Amniotic stem cell (primary cell): ENCODE measurements around the gene UTP18.
"Not testable (repeated sequence)": the region's sequence is repeated elsewhere in the genome, so short reads cannot be mapped to it uniquely, and the experiment has no call there.

Experiments
- DNase-seq: peaks from one replicate; lab custom pipeline; 2025; lab: John Stamatoyannopoulos, UW

UTP18 gene

GRCh38 chr17:51260237-51261023 is at the start of gene UTP18:
Gene UTP18, plus strand, starts transcription at chr17:51260546. Its CDS starts 39 bp downstream, at chr17:51260585.
- peak; percentile 95 for DNase-seq

GRCh38 chr17:51214920-51215319 is 45.4 kb upstream of the UTP18 start:
- DNase-seq: no peak

DNA sequence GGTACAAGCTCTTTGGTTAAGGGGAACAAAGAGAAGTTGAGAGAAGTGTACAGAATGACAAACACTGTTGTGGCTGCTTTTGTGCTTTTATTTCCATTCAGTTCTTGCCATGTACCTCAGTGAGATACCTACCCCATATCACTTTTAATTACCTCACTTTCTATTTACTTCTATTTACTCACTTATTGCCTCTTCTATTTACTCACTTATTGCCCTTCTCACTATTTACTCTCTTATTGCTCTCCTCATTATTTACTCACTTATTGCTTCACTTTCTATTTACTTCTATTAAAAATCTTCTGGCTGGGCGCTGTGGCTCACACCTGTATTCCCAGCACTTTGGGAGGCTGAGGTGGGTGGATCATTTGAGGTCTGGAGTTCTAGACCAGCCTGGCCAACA is 42.4 kb upstream of the UTP18 start:
- no peak for DNase-seq

DNA sequence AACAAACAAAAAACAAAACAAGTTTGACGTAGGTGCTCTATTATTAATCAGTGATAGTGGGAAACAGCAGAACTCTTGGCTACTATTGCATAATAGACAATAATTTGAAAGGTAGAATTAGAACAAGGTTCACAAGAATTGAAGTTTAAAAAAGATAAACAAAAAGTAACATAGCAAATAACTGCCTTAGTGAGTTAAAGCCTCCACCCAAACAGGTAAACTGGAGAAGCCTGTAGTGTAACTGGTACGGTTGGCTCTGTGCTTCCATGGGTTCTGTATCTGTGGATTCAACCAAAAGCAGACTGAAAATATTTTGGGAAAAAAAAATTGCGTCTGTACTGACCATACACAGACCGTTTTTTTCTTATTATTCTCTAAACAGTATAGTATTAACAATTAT is 39.0 kb upstream of the UTP18 start:
- DNase-seq: no peak

DNA sequence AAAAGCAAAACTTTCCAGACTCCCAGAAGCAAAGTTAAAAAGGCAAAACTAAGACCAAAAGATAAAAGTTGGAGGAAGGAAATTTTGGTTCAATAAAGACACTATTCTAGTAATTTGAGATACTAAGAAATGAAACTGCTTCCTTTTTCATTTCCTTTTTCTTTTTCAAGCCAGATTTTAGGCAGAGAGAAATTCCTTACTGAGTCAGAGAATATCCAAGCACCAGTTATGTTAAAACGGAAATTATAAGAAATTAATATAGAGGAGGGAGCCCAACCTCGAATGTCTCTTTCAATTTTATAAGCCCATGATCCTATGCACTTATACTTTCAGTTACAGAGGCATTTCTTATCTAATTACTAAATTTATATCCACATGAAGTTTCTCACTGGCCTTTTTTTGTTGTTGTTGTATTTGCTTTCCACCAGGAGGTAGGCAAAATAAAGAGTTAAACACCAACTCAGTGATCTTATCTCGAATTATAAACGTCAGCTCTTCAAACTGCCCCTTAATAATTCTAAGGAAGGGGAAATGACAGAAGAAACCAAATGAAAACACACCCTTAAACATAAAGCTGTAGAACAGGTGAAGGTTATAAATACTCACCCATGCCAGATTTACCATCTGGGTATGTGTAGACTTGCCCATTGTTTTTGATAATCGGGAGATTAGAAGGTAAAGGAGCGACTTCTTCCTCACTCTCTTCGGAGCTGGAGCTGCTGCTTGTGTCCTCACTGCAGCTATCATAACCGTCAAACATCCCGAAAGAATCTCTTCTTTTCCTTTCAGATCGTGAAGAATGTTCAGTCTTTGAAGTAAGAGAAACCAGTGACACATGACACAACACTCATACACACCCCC is 35.7 kb upstream of the UTP18 start:
- no peak for DNase-seq

DNA sequence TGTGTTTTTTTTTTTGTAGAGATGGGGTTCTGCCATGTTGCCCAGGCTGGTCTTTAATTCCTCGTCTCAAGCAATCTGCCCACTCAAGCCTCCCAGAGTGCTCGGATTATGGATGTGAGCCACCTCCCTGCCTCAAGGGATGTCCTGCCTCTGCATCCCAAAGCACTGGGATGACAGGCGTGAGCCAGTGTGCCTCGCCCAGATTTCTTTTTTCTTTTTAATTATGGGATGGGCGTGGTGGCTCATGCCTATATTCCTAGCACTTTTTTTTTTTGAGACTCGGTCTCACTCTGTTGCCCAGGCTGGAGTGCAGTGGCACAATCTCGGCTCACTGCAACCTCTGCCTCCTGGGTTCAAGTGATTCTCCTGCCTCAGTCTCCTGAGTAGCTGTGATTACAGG is 34.8 kb upstream of the UTP18 start:
- DNase-seq: not testable (repeated sequence)

- no peak for DNase-seq
Observed at GRCh38 chr17:51228161-51228560, 32.2 kb upstream of the UTP18 start.

- DNase-seq: no peak
Observed at GRCh38 chr17:51229889-51230288, 30.5 kb upstream of the UTP18 start.

DNA sequence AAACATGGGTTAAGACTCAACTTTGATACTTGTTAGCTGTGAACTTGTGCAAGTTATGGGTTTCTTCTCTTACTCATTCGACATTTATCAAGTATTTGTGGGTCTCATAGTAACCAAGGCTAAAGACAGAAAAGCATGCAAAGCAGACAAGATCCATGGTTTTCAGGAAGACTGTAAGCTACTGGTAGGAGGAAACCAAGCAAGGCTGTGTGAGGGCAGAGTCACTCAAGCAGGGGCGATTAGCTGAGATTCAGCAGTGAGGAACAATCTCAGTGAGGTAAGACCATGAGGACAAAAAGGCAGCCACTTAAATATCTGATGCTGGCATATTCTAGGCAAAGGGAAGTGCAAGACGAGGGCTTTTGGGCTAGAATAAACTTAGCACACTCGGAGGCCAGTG is 30.0 kb upstream of the UTP18 start:
- no peak for DNase-seq

GRCh38 chr17:51231999-51232398 is 28.3 kb upstream of the UTP18 start:
- DNase-seq: no peak

- DNase-seq: no peak
Observed at GRCh38 chr17:51234162-51234561, 26.2 kb upstream of the UTP18 start.

DNA sequence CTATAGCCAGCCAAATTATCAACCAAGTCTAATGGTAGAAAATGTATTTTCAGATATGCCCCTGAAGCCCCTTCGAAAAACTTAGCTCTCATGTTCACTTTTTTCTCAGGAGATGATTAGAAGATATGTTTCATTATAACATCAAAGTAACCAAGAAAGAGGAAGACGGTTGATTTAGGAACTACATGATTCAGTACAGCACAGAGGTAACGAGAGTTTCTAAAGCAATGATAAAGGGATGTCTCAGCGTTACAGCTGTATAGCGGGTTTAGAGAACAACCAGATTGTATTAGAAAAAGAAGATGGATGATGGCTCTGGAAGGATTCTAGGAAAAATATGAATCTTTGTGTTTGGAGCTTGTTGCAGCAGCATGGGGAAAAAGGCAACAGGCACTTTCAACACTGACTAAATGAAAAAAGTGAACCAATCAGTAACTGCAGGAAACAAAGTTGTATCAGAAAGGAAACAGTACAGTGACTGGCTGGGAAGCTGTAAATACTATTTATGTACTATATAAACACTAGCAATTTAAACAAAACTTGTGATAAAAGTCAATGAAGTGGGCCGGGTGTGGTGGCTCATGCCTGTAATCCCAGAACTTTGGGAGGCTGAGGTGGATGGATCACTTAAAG is 22.0 kb upstream of the UTP18 start:
- DNase-seq: no peak

DNA sequence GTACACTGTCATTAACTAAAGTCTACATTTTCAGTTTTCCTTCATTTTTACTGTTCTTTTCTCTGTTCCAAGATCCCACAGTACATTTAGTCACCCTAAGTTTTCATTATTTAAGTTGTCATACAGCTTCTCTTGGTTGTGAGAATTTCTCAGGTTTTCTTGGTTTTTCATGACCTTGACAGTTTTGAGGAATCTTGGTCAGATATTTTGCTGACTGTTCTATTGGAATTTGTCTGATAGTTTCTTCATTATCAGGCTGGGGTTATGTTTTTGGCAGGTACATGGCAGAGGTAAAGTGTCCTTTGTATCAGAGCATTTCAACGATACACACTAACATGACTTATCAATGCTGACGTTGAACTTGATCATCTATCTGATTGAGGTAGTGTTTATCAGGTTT is 20.1 kb upstream of the UTP18 start:
- DNase-seq: no peak

GRCh38 chr17:51244041-51244440 is 16.3 kb upstream of the UTP18 start:
- DNase-seq: no peak

GRCh38 chr17:51245535-51245934 is 14.8 kb upstream of the UTP18 start:
- no peak for DNase-seq

DNA sequence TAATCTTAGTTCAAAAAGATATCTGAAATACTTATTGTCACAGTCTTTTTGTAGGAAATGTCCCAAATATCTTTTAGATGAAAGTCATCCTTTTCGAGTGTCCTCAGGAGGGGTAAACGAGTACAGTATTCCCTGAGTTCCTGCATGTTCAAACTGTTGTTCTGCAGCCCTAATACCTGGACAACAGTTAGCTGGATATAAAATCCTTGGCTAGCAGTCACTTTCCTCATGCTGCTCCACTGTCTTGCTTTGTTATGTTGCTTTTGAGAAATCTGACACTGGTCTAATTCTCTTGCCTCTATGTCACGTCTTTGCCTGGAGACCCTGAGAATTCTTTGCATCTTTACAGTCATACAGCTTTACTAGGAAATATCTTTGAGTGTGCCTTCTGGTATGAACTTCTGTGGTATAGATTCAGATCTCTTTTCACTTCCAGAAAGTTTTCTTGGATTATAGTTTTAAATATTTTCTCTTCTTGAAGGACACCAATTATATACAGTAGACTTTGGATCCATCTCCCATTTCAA is 10.0 kb upstream of the UTP18 start:
- no peak for DNase-seq

- DNase-seq: no peak
Observed at GRCh38 chr17:51251010-51251409, 9.3 kb upstream of the UTP18 start.

DNA sequence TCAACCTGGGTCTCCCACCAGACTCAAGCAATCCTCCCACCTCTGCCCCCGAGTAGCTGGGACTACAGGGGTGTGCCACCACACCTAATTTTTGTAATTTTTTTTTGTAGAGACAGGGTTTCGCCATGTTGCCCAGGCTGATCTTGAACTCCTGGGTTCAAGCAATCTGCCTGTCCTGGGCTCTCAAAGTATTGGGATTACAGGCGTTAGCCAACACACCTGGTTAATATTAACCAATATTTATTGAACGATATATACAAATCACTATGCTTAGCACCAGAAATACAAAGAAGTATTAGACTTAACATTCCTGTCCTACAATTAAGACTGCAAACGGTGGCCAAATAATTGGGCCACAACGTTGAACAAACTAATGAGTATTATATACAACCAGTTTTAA is 4.7 kb upstream of the UTP18 start:
- no peak for DNase-seq

- no peak for DNase-seq
Observed at GRCh38 chr17:51256101-51256500, 4.2 kb upstream of the UTP18 start.

GRCh38 chr17:51257150-51258081 is 2.9 kb upstream of the UTP18 start:
- no peak for DNase-seq

DNA sequence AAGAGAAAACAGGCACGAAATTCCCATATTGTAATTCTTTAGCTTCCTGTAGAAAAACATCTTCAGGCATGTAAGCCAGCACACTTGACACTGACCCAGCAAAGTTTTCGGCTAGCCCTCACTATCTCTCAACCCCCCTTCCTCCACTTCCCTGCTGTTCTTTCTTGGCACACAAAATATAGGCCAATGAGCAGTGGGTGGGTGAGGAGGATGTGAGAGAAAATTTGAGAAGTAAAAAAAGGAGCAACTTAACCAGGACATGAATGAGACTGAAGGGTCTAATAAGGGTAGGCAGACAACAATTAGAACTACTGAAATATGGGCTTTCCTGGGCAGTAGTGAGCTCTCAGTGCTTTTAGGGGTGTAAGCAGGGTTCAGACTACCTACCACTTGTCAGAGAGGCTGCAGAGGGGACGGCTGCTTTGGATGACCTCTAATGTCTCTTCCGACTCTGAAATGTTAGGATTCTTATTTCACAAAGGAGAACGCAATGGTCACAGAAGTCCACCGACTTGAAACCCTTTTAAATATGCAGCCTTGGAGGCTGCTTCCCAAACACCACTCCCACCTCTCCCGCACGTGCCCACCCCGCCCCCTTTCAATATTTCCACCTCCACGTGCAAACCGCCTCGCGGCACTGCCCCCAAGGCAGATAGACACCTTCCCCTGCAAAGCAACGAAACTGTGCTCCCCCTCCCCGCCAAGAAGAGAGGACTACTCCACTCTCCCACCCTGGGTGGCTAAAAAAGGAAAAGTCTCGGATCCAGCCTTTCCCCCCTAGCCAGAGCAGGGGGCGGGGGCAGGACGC is 1.4 kb upstream of the UTP18 start:
- no peak for DNase-seq
